H4 (cell line): Measurements from ENCODE around the gene CDRT15. TPM values are rescaled to one million over a fixed set of nuclear protein-coding genes. Genes with fewer than 3 reads are reported as not detected.
"Not testable (repeated sequence)": the region's sequence is repeated elsewhere in the genome, so short reads cannot be mapped to it uniquely, and the experiment has no call there.

ENCODE experiments used
- DNase-seq: peaks from one replicate; pipeline ENCODE4 v3.0.0-alpha.2; 2015; ENCODE audit warnings: low spot score
- total RNA-seq: library from RNA; depleted of rRNA; stranded (reverse); fragments of >200 nt; shearing (Covaris generic); gene quantifications from 2 replicates; pipeline ENCODE4 v1.2.3, GENCODE V29; 2014

CDRT15 gene
- total RNA-seq, 1 experiment from 2014 or later: not detected

DNA sequence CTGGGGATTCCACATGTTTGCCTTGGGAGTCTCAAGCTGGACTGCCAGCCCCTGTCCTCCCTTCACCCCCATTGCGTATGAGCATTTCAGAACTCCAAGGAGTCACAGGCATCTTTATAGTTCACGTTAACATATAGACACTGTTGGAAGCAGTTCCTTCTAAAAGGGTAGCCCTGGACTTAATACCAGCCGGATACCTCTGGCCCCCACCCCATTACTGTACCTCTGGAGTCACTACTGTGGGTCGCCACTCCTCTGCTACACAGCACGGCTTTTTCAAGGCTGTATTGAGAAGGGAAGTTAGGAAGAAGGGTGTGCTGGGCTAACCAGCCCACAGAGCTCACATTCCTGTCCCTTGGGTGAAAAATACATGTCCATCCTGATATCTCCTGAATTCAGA is 28.9 kb downstream of the CDRT15 start:
- DNase-seq: no peak

DNA sequence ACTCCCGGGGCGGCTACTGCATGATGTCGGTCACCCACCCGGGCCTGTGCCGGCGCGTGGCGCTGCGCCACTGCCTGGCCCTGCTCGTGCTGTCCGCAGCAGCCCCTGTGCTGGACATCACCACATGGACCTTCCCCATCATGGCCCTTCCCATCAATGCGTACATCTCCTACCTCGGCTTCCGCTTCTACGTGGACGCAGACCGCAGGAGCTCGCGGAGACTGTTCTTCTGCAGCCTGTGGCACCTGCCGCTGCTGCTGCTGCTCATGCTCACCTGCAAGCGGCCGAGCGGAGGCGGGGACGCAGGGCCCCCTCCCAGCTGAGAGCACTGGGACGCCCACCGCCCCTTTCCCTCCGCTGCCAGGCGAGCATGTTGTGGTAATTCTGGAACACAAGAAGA is 29.8 kb downstream of the CDRT15 start:
- no peak for DNase-seq

DNA sequence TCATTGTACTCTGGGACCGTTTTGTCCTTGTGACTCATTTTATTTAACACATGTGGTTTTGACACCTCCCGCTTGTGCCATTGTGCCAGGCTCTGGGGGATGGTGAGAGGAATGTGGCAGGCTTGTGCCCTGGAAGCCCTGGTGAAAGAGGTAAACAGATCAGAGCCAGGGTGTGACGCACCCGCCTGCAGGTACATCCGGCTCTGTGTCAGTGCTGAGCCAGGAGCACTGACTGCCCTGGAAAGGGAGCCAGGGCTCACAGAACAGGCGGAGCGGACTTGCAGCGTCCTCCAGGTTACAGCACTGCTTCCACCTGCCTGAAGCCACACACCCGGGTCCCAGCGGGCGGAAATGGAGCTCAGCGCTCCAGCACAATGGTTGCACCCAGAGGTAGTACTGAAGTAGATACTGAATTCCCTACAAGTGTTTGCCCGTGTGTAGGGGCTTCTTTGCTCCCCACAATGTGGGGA is 30.6 kb downstream of the CDRT15 start:
- peak; percentile 87 for DNase-seq

DNA sequence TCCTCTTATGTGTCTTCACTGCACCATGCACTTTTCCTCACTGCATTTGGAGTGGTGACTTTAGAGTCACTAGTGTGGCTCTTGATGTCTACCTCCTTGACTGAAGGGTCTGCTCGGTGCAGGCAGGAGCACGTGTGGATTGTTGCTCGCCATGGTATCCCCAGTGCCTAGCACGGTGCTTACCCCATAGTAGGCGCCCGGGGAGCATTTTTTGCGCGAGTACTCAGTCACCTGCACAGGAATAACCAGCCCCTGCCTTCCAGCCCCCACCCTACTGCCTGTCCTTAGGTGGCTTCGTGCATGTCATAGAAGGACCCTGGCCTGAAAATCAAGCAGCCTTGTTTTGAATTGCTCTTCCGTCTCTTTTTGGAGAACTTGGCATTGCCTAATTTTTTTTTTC is 31.3 kb downstream of the CDRT15 start:
- no peak for DNase-seq

DNA sequence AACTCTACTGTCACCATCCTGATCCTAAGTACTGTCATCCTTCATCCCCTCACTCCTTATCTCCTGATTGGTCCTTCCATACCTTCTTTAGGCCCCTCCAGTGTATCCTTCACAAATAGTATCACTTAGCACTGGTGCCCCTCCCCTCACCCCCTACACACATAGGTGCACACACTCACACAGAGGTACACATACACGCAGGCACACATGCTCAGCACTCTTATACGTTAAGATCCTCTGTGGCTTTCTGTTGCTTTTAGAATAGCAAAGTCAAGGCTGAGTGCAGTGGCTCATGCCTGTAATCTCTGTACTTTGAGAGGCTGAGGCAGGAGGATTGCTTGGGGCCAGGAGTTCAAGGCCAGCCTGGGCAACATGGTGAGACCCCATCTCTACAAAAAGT is 32.1 kb downstream of the CDRT15 start:
- DNase-seq: no peak

DNA sequence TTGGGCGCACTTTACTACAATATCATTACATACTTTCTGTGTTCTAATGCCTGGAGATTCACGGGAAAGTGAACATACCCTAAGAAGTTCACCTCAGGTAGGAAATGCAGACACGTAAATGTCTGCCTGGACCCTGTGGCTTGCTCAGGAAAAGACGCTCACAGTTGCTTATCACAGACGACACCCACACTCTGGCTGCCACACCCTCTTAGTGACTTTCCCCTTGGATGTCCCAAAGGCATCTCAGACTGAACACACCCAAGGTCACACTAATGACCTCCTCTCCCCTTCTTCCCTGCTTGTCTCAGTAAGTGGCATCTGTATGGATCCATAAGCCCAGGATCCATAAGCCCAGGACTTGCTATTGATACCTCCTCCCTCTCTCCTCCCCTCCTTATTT is 32.6 kb downstream of the CDRT15 start:
- no peak for DNase-seq

DNA sequence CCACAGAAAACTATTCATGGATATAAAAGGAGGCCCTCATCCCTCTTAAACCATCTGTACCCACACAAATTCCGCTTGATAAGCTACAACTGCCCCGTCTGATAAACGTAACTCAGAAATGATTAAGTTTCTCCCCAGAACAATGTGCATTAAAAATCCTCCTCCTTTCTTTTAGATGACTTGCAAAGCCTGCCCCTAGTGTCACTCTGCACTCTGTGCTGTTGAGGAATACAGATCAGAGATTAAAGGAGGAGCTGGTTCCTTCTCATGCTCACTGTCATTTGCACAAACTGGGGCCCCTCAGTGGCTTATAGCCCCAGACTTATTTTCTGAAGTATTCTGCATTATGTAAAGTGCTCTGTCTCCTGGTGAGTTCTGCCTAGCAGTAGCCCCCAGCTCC is 33.3 kb downstream of the CDRT15 start:
- no peak for DNase-seq

DNA sequence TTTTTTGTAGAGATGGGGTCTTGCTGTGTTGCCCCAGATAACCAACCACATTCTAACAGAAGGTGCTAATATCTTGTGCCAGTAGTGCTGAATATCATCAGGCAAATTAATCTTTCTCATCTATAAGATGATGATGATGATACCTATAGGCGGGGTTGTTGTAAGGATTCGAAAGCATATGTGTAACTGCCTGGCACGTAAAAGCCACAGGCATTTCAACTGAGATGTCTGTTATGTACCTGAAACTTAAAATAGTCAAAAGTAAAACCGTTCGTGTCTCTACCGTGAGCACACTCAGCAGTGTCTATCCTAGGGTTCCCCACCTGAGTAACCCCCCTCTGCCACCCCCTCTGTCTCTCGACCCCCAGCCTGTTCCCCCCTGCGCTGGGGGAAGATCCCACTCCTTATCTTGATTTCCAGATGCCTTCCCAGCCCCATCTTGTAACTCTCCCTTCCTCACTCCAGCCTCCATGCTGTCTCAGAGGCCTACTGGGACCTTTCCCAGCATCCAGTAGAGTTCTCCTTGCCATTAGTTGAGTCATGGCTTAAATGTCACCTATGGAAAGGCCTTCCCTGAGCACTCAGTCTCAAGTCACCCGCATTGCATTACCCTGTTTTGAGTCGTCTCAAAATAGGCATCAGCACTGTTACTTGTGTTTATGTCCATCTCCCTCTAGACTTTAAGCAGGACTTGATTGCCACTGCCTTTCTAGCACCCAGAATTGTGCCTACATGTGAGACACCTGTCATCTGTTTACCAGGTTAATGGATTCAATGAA is 34.1 kb downstream of the CDRT15 start:
- no peak for DNase-seq

DNA sequence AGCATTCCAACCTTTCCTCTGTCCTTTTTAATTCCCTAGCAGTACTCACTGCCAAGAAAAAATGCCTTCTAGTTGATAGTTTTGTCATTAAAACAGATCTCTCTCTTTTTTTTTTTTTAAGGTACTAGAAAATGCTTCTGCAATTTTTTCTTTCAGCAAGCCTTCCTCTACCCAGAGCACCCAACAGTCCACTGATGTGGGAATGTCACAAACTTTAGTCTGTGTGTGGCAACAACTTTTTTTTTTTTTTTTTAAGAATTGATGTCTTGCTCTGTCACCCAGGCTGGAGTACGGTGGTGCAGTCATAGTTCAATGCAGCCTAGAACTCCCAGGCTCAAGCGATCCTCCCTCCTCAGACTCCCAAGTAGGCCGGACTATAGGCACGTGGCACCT is 34.7 kb downstream of the CDRT15 start:
- DNase-seq: no peak

DNA sequence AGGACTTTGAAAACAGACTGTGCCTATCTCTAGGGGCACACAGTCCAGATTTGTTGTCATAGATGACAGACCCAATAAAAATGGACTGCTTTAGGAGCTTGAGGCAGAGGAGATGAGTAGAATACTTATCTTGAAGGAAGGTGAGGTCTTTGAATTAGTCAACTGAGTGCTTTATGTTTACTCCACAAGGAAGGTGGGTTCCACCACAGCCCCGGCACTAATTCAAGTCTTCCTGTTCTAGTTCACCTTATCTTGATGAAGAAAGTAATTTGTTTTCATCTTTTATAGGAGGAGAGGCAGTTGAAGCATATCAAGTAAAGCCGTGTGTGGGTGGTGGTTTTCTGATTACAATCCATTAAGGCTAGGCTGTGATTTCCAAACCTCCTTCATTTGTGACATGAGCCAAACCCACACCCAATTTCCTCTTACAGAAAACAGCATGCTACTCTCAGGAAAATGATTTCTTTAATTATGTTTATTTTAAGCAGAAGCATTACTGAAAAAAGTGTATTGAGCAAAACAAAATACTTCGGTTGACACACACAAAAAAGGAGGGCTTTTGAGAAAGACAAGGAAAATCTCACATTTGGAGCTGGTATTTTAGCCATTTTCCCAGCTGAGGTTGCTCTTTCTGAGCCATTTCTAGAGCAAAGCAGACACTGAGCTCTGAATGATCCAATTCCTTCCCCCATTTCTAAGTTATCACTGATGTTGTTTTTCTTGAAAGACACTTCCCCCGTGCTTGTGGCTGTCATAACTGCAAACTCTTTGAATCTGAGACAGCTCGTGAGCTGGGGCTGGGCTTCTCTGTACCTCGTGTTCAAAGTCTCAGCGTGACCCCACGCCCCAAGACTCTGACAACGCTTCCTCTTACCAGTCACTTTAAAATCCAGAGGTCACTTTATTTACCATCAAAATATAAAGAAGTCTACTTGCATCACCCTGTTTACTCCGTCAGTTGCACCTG is 35.4 kb downstream of the CDRT15 start:
- DNase-seq: peak; percentile 71

DNA sequence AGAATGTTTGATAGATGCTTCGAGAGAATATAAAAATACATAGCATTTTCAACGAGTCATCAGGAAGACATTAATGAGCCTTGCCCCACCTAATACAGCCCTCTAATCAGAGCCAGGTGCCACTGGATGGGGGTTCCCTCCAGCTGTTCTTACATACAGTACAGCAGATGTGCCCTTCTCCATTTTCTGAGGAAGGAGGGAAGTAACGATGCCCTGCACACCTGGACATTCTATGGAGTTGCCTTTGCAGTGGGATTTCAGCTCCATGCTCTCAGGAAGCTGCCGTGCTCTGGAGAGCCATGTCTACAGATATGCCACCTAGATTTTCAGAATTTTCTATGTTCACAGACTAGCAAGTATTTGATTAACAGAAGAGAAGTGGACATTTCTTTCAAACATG is 36.3 kb downstream of the CDRT15 start:
- DNase-seq: no peak

DNA sequence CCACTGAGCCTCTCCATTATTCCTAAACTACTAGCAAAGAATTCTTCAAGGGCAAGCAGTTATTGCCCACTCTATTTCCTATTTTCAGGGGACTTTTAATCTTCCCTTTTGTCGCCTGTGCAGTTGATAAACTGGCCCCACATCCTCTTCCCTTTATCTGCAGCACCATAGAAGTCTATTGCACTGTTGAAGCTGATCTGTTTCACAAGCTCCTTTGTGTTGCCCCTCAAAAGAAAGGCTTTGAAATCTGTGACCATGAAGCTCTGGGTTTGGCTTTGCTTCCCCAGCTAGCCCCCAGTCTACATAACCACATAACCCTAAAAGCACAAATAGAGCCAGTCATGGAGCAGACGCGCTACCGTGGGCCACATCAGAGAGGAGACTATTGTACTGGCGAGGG is 37.1 kb downstream of the CDRT15 start:
- DNase-seq: no peak

DNA sequence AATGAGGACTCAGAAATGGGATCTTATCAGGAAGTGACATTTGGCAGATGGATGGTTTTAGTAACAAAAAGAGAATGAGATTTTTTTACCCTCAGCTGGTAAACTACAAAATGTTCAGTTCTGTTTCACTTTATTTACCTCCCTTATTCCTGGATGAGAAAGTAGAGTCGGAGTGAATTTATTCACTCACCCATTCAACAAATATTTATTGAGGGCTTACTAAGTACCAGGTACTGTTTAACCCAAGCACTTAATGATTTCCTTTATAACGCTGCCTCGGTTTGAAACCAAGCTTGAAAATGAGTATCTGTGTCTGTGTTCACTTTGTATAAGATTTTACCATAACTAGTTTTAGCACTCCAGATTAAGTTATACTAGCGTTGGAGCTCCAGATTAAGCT is 38.1 kb downstream of the CDRT15 start:
- DNase-seq: no peak

DNA sequence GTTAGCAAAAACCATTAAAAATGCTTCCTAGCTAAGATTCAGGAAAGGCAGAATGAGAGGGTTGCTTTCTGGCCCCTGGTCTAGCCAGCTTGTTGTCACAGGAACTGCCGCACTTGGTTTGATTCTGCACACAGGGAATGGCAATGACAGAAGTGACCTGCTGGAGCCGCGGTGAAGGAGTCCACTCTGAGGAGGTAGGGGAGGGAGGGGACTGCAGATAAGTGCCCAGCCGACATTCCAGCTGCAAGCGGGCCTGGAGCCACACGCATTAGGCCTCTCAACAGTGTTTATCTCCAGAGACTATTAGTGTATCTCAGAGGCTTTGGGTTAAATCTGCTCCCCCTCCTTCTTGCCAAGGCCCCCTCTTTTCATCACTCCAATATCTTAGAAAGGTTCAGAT is 38.6 kb downstream of the CDRT15 start:
- DNase-seq: no peak

DNA sequence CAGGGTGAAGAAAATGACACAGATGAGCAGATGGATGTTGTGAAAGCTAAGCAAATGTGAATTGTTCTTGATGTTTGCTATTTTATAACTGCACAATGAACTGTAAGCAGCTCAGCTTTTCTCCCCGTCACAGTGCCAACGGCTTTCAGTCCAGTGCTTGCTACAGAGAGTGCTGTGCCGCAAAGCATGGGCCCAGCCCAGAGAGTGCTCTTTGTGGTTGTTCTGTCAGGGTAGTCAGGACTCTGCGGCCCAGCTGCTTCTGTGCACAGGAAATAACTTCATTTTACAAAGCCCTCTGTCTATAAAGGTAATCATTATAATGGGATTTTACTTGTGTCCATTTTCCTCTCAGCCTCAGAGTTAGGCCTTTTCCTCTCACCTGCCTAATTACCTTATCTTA is 39.1 kb downstream of the CDRT15 start:
- DNase-seq: no peak

DNA sequence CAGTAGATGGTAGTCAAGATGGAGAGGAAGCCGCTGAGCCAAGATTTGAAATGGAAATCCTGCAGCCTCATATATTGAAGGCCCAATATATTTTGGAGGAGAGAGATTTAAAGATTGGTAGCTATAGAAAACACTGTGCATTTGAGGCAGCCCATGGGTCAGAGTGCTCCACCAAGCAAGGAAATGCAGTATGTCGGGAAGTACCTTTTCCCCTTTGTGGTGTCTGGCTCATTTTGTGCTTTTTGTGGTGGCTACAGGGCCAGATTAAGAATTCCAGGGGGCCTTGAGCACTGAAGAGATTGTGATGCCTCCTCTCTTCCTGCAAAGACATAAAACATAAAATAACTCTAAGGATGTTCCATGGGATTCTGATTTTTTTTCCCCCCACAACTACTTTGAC is 39.6 kb downstream of the CDRT15 start:
- no peak for DNase-seq

DNA sequence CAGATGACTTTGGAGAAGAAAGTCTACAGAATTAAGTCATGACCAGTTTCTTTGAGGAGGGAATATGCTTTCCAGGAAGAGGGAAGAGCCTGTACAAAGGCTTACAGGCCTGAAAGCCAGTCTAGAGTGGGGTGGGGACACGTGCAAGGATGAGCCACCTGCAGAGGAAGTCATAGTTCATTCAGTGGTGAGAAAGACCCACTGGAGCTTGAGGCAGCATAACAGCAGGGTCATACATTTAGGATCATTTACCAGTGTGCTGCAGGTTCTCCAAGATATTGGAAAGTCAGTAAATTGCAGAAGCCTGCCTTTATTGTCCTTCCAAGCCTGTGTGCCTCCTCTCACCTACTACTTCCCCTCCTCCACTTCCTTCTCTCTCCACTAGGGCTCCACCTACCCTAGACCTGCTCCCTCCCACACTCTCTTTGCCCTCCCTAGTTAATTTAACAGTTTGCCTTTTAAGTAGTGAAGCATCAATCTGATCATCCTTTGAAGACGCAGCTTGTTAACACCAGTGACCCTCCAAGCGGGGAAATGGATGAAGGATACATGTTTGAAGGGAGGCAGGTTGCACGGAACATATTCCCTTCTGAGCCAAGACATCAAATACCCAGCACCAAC is 40.2 kb downstream of the CDRT15 start:
- DNase-seq: no peak

DNA sequence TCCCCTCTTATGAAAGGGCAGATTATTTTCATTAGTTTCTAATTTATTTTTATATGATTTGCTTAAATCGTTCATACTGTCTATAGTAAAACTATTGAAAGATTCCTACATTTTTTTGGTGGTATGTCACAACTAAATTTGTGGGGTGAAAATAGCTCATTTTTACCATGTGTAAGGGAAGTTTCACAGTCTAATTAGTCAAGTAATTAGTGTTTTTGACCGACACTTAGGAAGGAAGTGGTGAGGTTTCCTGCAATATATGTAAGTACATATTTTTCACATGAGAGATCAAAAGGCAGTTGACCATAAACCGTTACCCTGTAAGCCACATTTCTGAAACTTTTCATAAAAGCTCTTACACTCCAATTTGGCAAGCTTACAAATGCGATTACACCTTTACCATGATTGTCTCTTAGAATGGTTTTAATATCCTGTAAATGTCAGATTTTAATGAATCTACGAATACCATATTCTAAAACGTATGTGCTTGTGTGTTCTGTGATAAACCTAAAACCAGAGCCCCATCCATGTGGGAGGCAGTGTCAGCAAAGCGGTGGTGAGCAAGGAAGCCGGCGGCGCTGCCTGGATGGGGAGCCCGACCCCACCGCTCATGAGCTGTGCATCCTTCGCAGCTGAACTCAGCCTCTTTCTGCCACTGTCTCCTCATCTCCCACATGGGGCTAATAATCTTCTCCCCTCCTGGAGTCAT is 43.9 kb downstream of the CDRT15 start:
- DNase-seq: not testable (repeated sequence)

DNA sequence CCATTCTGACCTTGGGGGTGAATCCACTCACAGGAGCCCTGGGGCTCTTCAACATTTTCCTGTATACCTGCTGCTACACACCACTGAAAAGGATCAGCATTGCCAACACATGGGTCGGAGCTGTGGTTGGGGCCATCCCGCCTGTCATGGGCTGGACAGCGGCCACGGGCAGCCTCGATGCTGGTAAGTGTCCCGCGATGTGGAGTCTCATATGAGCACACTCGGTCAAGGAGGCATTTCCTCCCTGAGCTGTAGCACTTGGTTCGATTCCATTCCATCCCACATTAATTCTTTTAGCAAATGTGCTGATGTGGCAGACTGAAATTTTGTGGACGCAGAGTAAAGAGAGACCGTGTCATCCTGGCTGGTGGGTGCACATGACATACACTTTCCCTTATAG is 44.6 kb downstream of the CDRT15 start:
- not testable (repeated sequence) for DNase-seq

DNA sequence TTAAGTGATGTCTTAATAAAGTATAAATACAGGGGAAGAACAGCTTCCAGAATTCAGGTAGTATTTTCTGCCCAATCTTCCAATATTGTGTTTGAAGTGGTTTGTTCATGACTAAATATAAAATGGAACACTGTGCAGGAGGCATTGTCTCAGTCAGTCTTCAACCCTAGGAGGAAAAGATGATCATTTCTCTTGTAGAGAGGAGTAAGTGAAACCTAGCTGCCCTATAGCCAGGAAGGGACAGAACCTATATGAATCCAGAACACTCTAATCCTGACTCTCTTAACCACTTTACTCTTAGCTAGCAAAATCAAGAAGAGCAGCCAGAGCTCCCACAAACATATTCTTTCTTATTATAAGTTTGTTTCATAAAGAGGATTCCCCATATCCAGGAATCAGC is 45.2 kb downstream of the CDRT15 start:
- not testable (repeated sequence) for DNase-seq

DNA sequence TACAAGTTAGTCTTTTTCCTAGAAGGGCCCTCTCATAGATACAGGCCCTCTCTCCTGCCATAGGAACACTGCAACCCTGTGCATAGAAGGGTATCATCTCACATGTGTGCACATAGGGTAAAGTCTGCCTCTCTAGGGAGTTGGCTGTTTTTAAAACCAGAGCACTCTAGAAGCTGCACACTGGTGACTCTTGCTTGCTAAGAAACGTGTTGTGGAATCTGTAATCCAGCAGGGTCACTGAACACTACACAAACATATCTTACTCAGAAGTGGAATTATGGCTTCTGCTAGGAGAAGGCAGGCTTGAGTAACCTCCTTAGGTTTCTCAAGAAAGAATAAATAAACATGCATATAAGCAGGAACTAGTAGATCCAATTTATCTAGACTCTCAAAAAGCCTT is 45.9 kb downstream of the CDRT15 start:
- not testable (repeated sequence) for DNase-seq

DNA sequence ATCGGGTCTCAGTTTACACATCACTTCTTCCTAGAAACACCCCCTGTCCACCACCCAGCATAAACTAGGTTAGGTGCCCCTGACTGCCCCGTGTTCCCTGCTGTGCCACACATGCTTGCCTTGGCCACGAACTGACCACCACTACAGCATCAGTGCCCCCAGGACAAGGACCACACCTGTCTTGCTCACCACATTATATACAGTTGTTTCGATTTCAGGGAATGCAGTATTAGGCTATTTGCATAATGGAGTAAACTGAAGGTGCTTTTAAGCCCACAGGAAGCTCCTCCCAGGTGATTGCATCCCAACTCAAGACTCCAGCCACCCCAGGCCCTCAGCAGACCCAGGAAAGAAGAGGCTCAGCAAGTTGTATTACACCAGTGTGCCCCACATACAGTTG is 50.2 kb downstream of the CDRT15 start:
- DNase-seq: not testable (repeated sequence)
